Cerebellar nuclear complex (tissue), 1 donor: Measurements from ENCODE around the gene FAM185A.
"Not testable (repeated sequence)": the region's sequence is repeated elsewhere in the genome, so short reads cannot be mapped to it uniquely, and the experiment has no call there.

Source experiments
- DNase-seq, 2 experiments: peaks; one replicate each; lab custom pipeline; 2025; lab: John Stamatoyannopoulos, UW

FAM185A gene

GRCh38 chr7:102830197-102830596 is 81.4 kb downstream of the FAM185A start:
- DNase-seq: no peak

GRCh38 chr7:102832674-102833073 is 83.9 kb downstream of the FAM185A start:
- DNase-seq: no peak

GRCh38 chr7:102833343-102833742 is 84.5 kb downstream of the FAM185A start:
- no peak for DNase-seq

GRCh38 chr7:102834466-102834865 is 85.7 kb downstream of the FAM185A start:
- no peak for DNase-seq

GRCh38 chr7:102834999-102835398 is 86.2 kb downstream of the FAM185A start:
- no peak for DNase-seq

- DNase-seq: no peak
These were observed 87.6 kb downstream of the FAM185A start for GRCh38 chr7:102836191-102836919.

- DNase-seq: no peak
These were observed 88.2 kb downstream of the FAM185A start for GRCh38 chr7:102836977-102837376.

GRCh38 chr7:102837802-102838201 is 89.0 kb downstream of the FAM185A start:
- no peak for DNase-seq

- DNase-seq: not testable (repeated sequence)
These were observed 89.8 kb downstream of the FAM185A start for GRCh38 chr7:102838572-102839101.

- no peak for DNase-seq
These were observed 91.6 kb downstream of the FAM185A start for GRCh38 chr7:102840404-102840803.

GRCh38 chr7:102841290-102841689 is 92.5 kb downstream of the FAM185A start:
- DNase-seq: no peak

- DNase-seq: no peak
These were observed 93.5 kb downstream of the FAM185A start for GRCh38 chr7:102842284-102842683.

GRCh38 chr7:102843850-102844249 is 95.1 kb downstream of the FAM185A start:
- DNase-seq: no peak

- no peak for DNase-seq
These were observed 96.5 kb downstream of the FAM185A start for GRCh38 chr7:102845346-102845745.

GRCh38 chr7:102849079-102849478 is 100.3 kb downstream of the FAM185A start:
- DNase-seq: no peak

GRCh38 chr7:102849538-102849937 is 100.7 kb downstream of the FAM185A start:
- DNase-seq: no peak

- no peak for DNase-seq
These were observed 107.2 kb downstream of the FAM185A start for GRCh38 chr7:102856036-102856435.
